Measurements from ENCODE around the gene DCAF6.
"Not testable (repeated sequence)": the region's sequence is repeated elsewhere in the genome, so short reads cannot be mapped to it uniquely, and the experiment has no call there.

Gene DCAF6, protein sequence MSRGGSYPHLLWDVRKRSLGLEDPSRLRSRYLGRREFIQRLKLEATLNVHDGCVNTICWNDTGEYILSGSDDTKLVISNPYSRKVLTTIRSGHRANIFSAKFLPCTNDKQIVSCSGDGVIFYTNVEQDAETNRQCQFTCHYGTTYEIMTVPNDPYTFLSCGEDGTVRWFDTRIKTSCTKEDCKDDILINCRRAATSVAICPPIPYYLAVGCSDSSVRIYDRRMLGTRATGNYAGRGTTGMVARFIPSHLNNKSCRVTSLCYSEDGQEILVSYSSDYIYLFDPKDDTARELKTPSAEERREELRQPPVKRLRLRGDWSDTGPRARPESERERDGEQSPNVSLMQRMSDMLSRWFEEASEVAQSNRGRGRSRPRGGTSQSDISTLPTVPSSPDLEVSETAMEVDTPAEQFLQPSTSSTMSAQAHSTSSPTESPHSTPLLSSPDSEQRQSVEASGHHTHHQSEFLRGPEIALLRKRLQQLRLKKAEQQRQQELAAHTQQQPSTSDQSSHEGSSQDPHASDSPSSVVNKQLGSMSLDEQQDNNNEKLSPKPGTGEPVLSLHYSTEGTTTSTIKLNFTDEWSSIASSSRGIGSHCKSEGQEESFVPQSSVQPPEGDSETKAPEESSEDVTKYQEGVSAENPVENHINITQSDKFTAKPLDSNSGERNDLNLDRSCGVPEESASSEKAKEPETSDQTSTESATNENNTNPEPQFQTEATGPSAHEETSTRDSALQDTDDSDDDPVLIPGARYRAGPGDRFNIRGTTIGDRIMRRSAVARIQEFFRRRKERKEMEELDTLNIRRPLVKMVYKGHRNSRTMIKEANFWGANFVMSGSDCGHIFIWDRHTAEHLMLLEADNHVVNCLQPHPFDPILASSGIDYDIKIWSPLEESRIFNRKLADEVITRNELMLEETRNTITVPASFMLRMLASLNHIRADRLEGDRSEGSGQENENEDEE

DNA sequence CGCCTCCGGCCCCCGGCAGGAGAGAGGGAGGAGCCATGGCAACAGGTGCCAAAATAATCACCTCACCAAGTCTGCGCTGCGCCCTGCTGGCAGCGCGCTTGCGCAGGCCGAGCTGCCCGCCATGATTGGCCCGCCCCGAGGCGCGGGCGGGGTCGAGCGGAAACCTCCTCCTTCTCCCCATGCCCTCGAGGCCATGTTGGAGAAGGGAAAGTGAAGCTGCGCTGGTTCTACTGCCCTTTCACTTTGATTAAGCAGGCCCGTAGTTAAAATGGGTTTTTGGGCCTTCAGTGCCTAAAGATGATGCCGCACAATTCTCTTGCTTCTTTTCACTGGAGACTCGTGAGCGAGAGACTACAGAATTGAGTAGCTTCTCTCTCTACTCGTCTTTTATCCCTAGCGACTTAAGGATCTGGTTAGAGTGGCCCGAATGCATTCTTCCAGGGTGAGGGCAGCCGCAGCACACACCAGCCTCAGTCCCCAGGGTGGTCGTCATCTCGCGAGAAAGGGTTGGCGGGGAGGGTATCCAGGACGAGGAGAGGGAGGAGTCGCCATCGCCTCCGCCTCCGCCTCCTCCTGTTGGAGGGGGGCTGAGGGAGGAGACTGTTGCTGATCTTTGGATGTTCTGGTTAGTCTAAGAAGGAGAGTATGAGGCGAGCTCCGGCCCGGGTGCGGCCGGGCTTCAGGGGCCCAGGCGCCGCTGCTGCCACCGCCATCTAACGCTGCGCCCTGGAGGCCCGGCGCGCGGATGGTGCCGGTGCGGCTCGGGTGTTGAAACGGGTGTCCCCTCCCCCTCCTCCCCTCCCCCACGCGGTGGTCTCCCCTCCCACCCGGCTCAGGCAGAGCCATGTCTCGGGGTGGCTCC lies at the start of gene DCAF6:
Gene DCAF6 (plus strand): TSS at position 616 of the 862 bp plus-strand sequence. CDS start 229 bp downstream, at position 845.
- peak; percentile 97 for DNase-seq (ENCODE audit: low spot score)

- not testable (repeated sequence) for DNase-seq (ENCODE audit: low spot score)
These were observed 49.3 kb upstream of the DCAF6 start for GRCh38 chr1:167887187-167887586.

DNA sequence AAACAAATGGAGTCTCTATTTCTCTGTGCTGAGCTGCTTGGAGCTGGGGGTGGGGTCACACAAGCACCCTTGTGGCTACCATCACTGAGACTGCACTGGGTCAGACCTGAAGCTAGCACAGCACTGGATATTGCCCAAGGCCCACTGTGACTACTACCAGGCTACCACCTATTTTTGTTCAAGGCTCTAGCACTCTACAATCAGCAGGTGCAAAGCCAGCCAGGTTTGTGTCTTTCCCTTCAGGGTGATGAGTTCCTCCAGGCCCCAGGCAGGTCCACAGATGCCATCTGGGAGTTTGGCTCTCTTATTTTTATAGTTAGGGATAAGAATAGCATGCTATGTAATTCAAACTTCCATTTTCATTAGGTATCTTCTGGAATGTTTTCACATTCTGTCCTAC lies 46.1 kb upstream of the DCAF6 start:
- DNase-seq (ENCODE audit: low spot score): no peak

- no peak for DNase-seq (ENCODE audit: low spot score)
These were observed 42.7 kb upstream of the DCAF6 start for GRCh38 chr1:167893798-167894197.

DNA sequence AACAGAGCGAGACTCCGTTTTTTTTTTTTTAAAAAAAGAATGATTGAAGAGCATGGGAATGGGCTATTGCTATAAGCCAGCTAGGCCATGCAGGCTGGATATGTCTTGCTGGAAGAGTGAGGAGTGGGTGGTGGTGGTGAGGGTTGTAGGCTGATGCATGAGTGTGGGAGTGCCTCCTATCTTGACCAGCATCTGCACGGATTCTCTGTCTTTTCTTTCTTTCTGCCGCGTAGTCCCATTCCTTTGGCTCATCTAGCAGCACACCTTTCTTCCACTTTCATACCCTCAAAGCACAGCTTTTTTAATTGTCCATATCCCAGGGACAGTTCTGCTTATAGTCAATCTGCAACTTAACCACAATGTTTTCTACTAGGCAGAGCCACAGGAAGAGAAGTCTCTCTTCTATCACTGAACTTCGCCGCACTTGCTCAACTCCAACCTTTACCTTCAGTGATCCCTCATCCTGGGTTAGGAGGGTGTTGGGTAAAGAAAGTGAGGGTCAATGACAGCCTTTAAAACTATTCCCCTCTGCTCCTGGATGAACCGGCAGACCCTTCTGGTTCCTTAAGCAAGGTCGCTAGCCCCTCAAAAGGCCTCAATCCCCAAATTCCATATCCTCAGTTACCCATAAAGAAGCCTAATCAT lies 37.8 kb upstream of the DCAF6 start:
- DNase-seq (ENCODE audit: low spot score): no peak

DNA sequence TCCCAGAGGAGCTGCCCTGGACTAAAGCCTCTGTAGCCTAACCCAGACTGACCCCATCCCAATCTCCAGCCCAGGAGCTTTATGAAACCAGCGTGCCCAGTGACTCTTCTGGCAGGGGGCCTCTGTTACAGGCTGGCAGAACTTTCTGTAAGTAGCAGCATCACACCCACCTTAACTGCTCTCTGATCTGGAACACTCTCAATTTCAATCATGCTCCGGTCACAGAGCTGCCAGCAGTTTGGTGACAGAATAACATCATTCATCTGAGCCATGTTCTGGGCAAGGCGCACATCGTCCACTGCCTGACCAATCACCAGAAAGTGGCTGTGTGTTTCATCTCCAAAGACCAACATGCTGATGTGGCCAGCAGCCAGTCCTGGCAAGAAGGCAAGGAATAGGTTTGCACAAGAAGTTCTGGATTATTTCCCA lies 37.2 kb upstream of the DCAF6 start:
- DNase-seq (ENCODE audit: low spot score): no peak

GRCh38 chr1:167900907-167901306 lies 35.6 kb upstream of the DCAF6 start:
- no peak for DNase-seq (ENCODE audit: low spot score)

DNA sequence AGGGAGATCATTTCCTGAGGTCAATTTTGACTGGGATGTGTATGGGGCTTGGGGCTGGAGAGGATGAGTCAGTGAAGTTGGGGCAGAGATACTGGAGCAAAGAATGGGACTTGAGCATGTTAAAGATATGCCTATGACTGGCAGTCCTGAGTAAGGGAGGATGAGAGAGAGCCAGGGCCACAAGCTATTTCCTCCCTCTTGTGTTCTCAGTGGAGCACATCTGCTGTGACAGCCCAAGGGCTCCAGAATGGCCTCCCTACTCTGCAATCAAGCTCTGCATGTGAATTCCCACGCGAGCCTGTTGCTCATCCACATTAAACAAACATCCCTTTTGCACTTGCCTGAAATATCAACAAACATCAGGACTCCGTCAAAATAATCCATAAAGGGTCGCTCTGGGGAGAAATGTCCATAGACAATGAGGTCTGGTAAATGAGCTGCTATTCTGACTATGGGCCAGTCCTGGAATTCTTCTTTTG lies 31.8 kb upstream of the DCAF6 start:
- peak; percentile 62 for DNase-seq (ENCODE audit: low spot score)

DNA sequence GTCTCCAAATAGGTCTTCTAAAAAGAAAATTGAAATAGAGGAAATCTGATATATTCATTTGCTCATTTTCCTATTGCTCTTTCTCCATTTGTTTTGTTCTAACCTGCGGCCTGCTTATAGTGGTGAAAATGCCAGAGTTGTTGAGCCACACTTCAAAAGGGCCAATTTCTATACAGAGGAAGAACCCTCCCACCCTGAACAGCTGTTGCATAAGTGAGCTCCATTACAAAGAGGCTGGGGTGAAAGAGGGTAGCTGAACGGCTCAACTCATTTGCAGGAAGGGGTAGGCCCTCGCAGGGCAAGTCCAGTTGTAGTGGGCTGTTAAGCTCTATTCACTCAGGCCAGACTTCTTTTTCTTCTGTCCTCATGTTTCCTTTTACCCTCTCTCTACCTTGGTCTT lies 31.3 kb upstream of the DCAF6 start:
- DNase-seq (ENCODE audit: low spot score): no peak

GRCh38 chr1:167905671-167906070 lies 30.8 kb upstream of the DCAF6 start:
- no peak for DNase-seq (ENCODE audit: low spot score)

- no peak for DNase-seq (ENCODE audit: low spot score)
These were observed 26.7 kb upstream of the DCAF6 start for GRCh38 chr1:167909691-167910180.

DNA sequence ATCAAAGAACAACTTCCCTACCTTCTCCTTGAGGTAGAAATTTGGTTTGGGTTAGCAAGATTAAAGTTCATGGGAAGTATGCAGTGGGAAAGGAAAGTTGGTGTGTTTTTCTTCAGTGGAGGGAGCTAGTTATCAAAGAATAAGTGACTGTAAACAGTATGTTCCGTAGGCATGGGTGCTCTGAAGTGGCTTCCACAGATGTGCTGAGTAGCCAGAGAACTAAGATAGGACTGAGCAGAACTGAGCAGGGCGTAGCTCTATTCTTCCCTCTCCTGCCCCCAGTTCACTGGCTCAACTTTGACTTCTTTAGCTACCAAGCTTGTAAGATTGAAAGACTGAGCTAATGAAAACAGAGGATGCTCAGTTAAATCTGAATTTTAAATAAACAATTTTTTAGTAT lies 26.0 kb upstream of the DCAF6 start:
- DNase-seq (ENCODE audit: low spot score): no peak

DNA sequence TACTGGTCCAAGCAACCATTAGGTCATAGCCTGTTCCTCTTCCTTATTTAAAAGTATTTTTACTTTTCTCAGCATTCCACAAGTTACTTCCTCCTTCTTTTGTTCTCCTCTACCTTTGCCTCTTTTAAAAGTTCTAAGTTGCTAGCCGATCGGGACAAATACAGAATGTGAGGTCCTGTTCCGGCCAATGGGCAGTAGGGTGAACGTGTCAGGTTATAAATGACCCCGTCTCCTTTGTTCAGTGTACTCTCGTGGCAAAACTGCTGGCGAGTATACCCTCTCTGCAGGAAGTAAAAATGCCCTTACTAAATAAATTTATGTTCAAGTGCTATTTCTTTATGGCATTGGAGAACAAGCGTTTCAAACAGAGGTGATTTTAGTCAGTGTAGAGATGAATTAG lies 25.1 kb upstream of the DCAF6 start:
- no peak for DNase-seq (ENCODE audit: low spot score)

DNA sequence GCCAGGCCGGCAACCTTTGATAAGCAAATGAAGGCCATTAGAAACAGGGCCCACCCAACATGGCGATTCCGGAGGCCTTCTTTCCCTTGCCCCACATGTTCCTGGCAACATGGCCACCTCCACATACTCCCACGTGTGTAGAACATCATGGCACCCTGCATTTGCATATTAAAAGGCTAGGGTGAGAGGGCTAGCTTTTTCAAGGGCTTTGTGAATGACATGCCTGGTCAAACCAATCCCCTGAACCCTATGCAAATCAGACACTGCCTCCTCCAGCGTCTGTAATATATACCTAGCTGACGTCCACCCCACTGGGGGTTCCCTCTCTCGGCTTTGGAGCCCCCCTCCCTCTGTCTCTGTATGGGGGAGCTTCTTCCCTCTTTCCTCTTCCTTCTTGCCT lies 24.2 kb upstream of the DCAF6 start:
- DNase-seq (ENCODE audit: low spot score): no peak

DNA sequence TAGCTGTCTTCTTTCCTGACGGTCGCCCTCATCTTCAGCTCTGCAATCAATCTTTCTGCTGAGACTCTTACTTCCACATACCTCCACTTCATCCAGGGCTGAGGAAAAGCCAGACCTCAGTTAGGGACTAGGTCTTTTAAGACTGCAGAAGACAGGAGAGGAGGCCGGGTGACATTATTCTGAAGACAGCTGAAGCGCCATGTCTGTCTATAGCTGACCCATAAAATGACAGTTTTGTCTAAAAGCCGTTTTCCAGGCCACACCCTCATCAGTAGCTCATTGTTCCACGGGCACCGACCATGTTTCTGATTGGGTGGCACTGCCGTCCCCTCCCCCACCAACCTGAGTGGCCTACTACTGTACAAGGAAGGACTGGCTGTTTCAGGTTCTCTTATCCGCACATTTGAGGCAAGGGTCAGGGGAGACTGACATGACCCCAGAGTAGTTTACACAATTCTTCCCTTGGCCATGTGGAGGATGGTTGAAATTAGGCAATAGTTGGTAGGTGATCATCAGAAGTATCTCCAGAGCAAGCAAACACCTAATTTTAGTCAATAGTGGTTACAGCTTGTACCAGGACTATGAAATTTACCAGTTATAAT lies 22.5 kb upstream of the DCAF6 start, which contains the start of gene ADCY10:
Gene ADCY10 (minus strand): TSS at position 240 of the 602 bp plus-strand sequence. CDS start 8,994 bp downstream, outside the sequence.
- no peak for DNase-seq (ENCODE audit: low spot score)

DNA sequence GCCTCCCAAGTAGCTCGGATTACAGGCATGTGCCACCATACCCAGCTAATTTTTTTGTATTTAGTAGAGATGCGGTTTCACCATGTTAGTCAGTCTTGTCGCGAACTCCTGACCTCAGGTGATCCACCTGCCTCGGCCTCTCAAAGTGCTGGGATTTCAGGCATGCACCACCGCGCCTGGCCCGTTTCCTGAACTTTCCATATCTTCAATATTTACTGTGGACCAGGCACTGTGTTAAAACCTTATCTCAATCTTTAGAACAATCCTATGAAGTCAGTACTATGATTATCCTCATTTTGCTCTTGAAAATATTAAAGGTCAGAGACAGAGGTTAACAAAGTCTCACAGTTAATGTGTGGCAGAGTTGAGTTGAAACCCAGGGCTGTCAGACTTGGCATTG lies 20.9 kb upstream of the DCAF6 start:
- DNase-seq (ENCODE audit: low spot score): no peak

DNA sequence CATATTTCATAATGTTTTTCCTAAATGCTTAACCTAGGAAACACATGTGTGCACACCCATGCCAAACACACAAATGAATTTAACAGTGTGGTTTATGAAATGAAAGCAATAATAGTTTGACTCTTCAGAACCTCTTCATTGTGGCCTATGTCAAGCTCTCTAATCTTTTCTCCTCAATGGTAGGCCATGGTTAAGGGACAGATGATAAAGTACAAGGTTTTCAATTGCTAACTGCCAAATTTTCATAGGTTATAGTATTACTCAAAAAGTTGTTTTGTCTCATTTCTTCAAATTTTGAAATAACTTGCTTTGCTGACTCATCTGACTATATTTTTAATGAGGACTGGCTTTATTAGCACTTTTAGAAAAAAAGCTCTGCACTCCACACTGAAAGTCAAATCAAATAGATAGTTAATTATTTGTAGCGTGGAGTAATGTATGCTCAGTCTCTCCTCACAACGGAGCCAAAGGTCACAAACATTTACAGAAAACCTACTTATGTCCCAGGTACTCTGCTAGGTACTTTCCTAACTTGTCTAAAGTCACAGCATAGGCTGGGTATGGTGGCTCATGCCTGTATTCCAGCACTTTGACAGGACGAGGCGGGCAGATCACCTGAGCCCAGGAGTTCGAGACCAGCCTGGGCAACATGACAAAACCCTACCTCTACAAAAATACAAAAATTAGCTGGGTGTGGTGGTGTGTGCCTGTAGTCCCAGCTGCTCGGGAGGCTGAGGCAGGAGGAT lies 19.5 kb upstream of the DCAF6 start:
- DNase-seq (ENCODE audit: low spot score): no peak

- no peak for DNase-seq (ENCODE audit: low spot score)
These were observed 14.5 kb upstream of the DCAF6 start for GRCh38 chr1:167922023-167922422.

DNA sequence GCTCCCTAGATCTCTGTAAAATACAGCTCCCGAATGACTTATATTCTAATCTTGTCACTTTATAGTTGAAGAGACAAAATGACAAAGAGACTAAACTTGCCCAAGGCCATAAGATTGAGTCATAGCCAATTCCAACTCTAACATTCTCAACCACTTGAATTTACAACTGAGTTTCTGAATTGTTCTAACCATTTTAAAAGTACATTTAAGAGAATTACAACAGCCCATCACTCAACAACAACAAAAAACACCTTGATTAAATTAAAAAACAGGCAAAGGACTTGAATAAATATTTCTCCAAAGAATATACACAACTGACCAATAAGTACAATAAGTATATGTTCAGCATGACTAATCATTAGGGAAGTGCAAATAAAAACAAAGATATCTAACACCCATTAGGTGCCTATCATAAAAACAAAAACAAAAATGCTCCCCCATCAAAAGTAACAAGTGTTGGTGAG lies 13.8 kb upstream of the DCAF6 start:
- peak; percentile 8 for DNase-seq (ENCODE audit: low spot score)
